ENCODE data around the gene EHD3.

Gene EHD3

GRCh38 chr2:31294196-31294595 is 60.2 kb downstream of the EHD3 start:
- no peaks in the 10 kb centered on the region for H3F3A ChIP-seq (ENCODE audit: insufficient read depth, low read length)
- TF ChIP-seq EZH2phosphoT487 (IDR thresholded peaks at IDR 0.05; ENCODE audit: low read length), result no peak
- no peak for TF ChIP-seq CTCF (IDR thresholded peaks at IDR 0.05; ENCODE audit: low read length)
- no peak for TF ChIP-seq EZH2 (optimal IDR thresholded peaks at IDR 0.05; ENCODE audit: low read depth, low read length)
- no peak overlapping the region for H2AFZ ChIP-seq (ENCODE audit: low read length)
- no peak overlapping the region for H3K4me2 ChIP-seq (ENCODE audit: low read depth, low read length)
- no peak for DNase-seq
- no peak overlapping the region for H3K4me3 ChIP-seq (ENCODE audit: low read length)
- no peaks in the 10 kb centered on the region for H3K9me2 ChIP-seq (replicated peaks; ENCODE audit: insufficient read depth, low read length)
- no peaks in the 10 kb centered on the region for H3K36me3 ChIP-seq (replicated peaks; ENCODE audit: insufficient read depth, low read length)
- no peaks in the 10 kb centered on the region for H4K20me1 ChIP-seq (ENCODE audit: insufficient read depth, low read length)
- H3K27me3 ChIP-seq (replicated peaks; ENCODE audit: insufficient read depth, low read length), result no peaks in the 10 kb centered on the region
- H3K4me1 ChIP-seq (ENCODE audit: low read length), result no peaks in the 10 kb centered on the region
- no peak overlapping the region for H3K27ac ChIP-seq (ENCODE audit: low read length)
- no peaks in the 10 kb centered on the region for H3K79me2 ChIP-seq (ENCODE audit: low read length)
- no peak overlapping the region for H3K9ac ChIP-seq (ENCODE audit: low read length)
- H3K9me3 ChIP-seq (replicated peaks; ENCODE audit: insufficient read depth, low read length), result no peaks in the 10 kb centered on the region

- no peaks in the 10 kb centered on the region for H4K20me1 ChIP-seq (ENCODE audit: insufficient read depth, low read length)
- no peak overlapping the region for H3K9ac ChIP-seq (ENCODE audit: low read length)
- H3K9me2 ChIP-seq (replicated peaks; ENCODE audit: insufficient read depth, low read length), result no peaks in the 10 kb centered on the region
- no peak overlapping the region for H3K4me2 ChIP-seq (ENCODE audit: low read depth, low read length)
- H3K9me3 ChIP-seq (replicated peaks; ENCODE audit: insufficient read depth, low read length), result no peaks in the 10 kb centered on the region
- DNase-seq, result no peak
- H3F3A ChIP-seq (ENCODE audit: insufficient read depth, low read length), result no peaks in the 10 kb centered on the region
- no peaks in the 10 kb centered on the region for H3K79me2 ChIP-seq (ENCODE audit: low read length)
- H2AFZ ChIP-seq (ENCODE audit: low read length), result no peak overlapping the region
- TF ChIP-seq EZH2phosphoT487 (IDR thresholded peaks at IDR 0.05; ENCODE audit: low read length) (no peak), EZH2 (optimal IDR thresholded peaks at IDR 0.05; ENCODE audit: low read depth, low read length) (no peak)
- H3K4me3 ChIP-seq (ENCODE audit: low read length), result no peak overlapping the region
- H3K27me3 ChIP-seq (replicated peaks; ENCODE audit: insufficient read depth, low read length), result no peaks in the 10 kb centered on the region
- H3K27ac ChIP-seq (ENCODE audit: low read length), result no peak overlapping the region
- no peaks in the 10 kb centered on the region for H3K4me1 ChIP-seq (ENCODE audit: low read length)
- H3K36me3 ChIP-seq (replicated peaks; ENCODE audit: insufficient read depth, low read length), result no peaks in the 10 kb centered on the region
Measured at GRCh38 chr2:31296641-31297287, 62.8 kb downstream of the EHD3 start.

GRCh38 chr2:31297751-31298150 is 63.8 kb downstream of the EHD3 start:
- Histone ChIP-seq H3K79me2 (ENCODE audit: low read length) (no peaks in the 10 kb centered on the region), H3K4me2 (ENCODE audit: low read depth, low read length) (no peak overlapping the region), H3K9ac (ENCODE audit: low read length) (no peak overlapping the region), H2AFZ (ENCODE audit: low read length) (no peak overlapping the region), H3K36me3 (replicated peaks; ENCODE audit: insufficient read depth, low read length) (no peaks in the 10 kb centered on the region), H3F3A (ENCODE audit: insufficient read depth, low read length) (no peaks in the 10 kb centered on the region), H3K4me3 (ENCODE audit: low read length) (no peak overlapping the region), H4K20me1 (ENCODE audit: insufficient read depth, low read length) (no peaks in the 10 kb centered on the region), H3K4me1 (ENCODE audit: low read length) (no peaks in the 10 kb centered on the region), H3K27ac (ENCODE audit: low read length) (no peak overlapping the region), H3K27me3 (replicated peaks; ENCODE audit: insufficient read depth, low read length) (no peaks in the 10 kb centered on the region), H3K9me3 (replicated peaks; ENCODE audit: insufficient read depth, low read length) (no peaks in the 10 kb centered on the region), H3K9me2 (replicated peaks; ENCODE audit: insufficient read depth, low read length) (no peaks in the 10 kb centered on the region)
- TF ChIP-seq CTCF (IDR thresholded peaks at IDR 0.05; ENCODE audit: low read length), result no peak
- TF ChIP-seq EZH2 (optimal IDR thresholded peaks at IDR 0.05; ENCODE audit: low read depth, low read length), result no peak
- TF ChIP-seq EZH2phosphoT487 (IDR thresholded peaks at IDR 0.05; ENCODE audit: low read length), result no peak
- DNase-seq, result no peak

GRCh38 chr2:31299547-31299946 is 65.6 kb downstream of the EHD3 start:
- TF ChIP-seq EZH2 (optimal IDR thresholded peaks at IDR 0.05; ENCODE audit: low read depth, low read length), result no peak
- TF ChIP-seq EZH2phosphoT487 (IDR thresholded peaks at IDR 0.05; ENCODE audit: low read length), result no peak
- TF ChIP-seq CTCF (IDR thresholded peaks at IDR 0.05; ENCODE audit: low read length), result no peak
- no peaks in the 10 kb centered on the region for H3K27me3 ChIP-seq (replicated peaks; ENCODE audit: insufficient read depth, low read length)
- no peak overlapping the region for H3K4me3 ChIP-seq (ENCODE audit: low read length)
- H3K4me2 ChIP-seq (ENCODE audit: low read depth, low read length), result no peak overlapping the region
- H3K79me2 ChIP-seq (ENCODE audit: low read length), result no peaks in the 10 kb centered on the region
- H3K36me3 ChIP-seq (replicated peaks; ENCODE audit: insufficient read depth, low read length), result no peaks in the 10 kb centered on the region
- no peaks in the 10 kb centered on the region for H3F3A ChIP-seq (ENCODE audit: insufficient read depth, low read length)
- H2AFZ ChIP-seq (ENCODE audit: low read length), result no peak overlapping the region
- H3K9ac ChIP-seq (ENCODE audit: low read length), result no peak overlapping the region
- H4K20me1 ChIP-seq (ENCODE audit: insufficient read depth, low read length), result no peaks in the 10 kb centered on the region
- no peaks in the 10 kb centered on the region for H3K9me3 ChIP-seq (replicated peaks; ENCODE audit: insufficient read depth, low read length)
- no peaks in the 10 kb centered on the region for H3K9me2 ChIP-seq (replicated peaks; ENCODE audit: insufficient read depth, low read length)
- H3K27ac ChIP-seq (ENCODE audit: low read length), result no peak overlapping the region
- H3K4me1 ChIP-seq (ENCODE audit: low read length), result no peaks in the 10 kb centered on the region
- no peak for DNase-seq

All from MM.1S (cell line).